HG02973 (cell line): ENCODE data around the gene NFIX.

Experiments used
- ATAC-seq: cut with Tn5 transposase; IDR thresholded peaks from one replicate; pipeline ENCODE4 v1.9.1; 2021; ENCODE audit warnings: moderate library complexity; ENCODE audit not compliant: unreplicated experiment

NFIX gene

DNA sequence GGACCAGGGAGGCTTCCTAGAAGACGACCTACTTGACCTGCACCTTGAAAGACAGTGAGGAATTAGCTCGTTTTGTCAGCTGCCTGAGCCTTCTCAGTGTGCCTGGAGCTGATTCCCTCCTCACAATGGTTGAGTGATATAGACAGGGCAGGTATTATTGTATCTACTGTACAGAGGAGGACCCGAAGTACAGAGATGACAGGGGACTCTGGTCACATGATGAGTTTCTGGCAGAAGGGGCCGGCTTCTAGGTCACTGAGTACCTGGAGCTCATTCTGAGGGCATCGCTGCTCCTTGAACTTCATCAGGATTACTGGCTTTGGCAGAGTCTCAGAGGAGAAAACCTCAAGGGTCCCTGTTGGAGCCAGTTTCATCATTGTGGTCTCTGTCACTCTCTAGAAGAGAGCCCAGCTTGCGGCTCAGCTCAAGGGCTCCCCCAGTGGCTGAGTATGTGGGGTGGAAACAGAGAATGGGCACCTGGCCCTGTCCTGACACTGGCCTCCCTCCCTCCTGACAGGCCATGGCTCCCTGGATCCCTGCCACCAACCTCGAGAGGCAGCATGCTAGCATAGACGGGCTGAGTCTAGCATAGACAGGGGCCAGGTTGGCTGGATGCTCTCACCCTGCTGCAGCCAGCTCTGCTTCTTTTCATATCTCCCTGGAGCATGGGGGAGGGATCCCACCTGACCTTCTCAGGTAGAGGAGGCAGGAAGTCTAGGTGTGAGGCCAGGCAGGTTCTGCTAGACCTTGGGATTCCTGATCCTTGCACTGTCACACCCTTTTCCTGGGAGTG is 38.7 kb downstream of the NFIX start:
- ATAC-seq = no peak

- ATAC-seq = no peak
Observed at GRCh38 chr19:13034636-13035035, 39.4 kb downstream of the NFIX start.

GRCh38 chr19:13035820-13036365 is 40.6 kb downstream of the NFIX start:
- ATAC-seq = no peak

- ATAC-seq = no peak
Observed at GRCh38 chr19:13036366-13036976, 41.2 kb downstream of the NFIX start.

- ATAC-seq = no peak
Observed at GRCh38 chr19:13037161-13037560, 41.9 kb downstream of the NFIX start.

GRCh38 chr19:13037731-13038130 is 42.5 kb downstream of the NFIX start:
- no peak for ATAC-seq

GRCh38 chr19:13038306-13039210 is 43.3 kb downstream of the NFIX start:
- no peak for ATAC-seq

DNA sequence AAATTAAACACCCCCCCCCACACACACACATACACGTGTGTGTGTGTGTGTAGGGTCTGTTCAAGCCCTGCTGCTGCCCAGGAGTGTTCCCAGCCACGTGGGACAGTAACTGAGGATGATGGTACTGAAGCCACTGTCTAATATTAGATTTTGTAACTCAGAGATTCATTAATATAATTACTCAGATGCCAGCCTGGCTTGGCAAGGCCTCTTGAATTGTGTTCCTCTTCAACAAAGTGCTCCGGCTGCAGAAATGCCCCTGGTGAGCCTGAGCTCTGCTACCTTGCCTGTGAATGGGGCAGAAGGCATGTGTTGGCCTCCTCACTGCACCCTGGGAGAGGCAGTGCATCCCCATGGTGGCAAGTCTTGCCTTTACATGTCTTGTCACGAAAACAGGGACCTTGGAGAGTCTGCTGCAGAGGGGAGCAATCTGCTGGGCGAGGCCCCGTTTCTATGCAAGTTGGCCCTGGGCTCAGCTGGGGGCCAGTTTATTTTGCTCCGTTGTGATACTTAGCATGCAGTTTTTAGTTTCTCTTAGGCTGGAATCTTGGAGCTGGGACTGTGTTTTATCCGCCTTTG is 44.0 kb downstream of the NFIX start:
- no peak for ATAC-seq

DNA sequence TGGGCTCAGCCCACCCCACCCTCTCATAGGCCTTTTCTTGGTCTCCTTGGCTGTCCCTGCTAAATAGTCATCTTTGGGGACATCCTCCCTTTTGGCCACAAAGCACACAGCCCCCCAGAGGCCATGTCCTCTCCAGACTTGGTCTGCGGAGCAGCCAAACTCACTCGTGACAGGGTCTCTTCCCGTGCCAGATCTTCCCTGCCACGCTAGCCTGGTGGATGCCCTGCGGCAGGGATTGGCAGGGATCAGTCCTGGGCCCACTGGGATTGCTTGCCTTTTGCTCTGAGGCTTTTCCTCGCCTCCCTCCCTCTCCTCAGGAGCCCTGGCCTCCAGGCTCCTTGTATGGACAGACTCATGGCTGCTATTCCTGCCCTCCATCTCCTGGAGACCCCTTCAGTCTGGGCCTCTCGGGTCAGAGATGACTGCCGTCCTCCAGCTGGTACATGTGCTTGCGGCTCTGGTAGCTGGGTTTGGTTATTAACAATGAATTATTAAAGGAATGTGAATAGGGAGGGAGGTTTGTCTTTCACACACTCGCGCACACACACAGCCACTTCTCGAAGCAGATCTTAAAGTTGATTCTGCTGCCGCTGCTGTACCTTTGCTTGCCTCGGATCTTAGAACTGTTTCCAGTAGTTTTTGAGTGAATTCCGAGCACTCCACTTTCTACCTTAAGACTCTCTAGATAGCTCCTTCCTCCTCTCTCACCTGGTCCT is 45.1 kb downstream of the NFIX start:
- ATAC-seq = no peak

DNA sequence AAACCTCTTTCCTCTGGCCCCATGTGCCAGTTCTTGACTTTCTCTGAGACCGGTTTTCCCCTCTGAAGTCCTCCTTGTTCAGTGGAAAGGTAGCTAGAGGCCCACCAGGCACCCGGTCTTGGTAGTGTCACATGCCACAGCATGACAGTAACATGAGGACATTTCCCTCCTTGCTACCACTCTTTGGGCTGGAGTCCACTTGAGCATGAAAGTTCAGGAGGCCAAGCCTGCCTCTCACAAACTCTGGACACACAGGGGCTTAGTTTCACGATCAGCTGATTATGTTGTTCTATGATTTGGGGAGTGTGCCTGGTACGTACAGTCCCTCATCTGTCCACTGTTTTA is 45.6 kb downstream of the NFIX start:
- no peak for ATAC-seq

GRCh38 chr19:13042443-13043130 is 47.3 kb downstream of the NFIX start:
- no peak for ATAC-seq

DNA sequence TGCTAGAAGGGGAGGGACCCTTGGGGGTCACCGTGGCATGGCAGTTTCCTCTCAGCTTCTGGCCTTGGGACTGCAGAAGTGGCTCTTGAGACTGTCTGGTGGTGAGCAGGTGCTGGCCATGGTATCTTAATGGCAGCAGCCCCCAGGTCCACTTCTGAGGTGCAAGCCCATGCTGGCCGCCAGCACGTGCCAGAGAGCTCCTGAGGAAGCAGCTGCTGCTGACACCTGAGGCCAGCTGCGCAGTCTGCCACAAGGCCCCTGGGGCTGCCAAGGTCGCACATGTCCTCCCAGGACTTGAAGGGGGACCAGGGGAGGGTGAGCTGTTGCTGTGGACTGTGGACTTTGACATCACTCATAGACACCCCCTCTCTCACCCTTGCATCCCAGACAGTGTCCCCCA is 48.0 kb downstream of the NFIX start:
- no peak for ATAC-seq

DNA sequence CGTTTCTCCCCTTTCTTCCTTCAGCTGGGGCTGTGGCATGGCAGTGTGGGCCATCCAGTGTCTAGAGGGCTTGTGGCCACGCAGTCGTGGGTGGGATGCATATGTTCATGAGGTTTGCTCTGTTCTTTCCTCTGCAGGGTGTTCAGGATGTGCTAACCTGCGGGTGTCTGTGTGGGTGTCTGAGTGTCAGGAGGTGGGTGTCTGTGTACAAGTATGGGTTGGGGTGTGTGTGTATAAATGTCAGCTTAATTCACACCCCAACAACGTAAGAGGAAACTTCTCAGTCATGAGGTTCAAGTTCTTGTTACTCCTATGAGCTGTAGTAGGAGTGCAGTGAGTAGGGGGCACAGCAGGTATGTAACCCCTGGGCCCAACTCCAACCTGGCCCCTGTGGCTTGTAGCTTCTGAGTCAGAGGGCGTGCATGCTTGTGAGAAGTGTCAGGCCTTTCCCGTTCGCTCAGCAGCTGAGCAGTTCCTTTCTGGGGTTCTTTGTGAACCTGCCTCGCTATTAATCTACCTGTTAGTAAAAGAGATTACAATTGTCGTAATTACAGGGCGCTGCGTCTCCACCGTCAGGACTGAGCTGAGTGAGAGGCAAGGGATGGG is 49.1 kb downstream of the NFIX start:
- no peak for ATAC-seq

DNA sequence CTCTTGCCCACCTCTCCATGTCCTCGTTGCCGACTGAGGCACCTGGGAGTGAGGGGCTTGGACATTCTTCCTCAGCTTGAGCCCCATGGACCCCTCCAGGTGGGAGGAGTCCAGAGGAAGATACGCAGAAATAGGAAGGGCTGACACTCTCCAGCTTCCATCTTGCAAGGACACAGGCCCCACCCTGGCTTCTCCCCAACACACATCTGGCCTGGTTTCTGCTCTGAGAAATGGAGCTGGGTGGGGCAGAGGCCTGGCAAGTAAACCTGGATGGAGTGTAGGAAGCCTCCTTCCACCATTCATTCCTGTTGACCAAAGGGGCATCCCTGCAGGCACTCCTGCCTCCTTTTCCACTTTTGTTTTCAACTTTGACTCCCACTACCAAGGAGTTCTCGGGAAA is 50.5 kb downstream of the NFIX start:
- no peak for ATAC-seq

DNA sequence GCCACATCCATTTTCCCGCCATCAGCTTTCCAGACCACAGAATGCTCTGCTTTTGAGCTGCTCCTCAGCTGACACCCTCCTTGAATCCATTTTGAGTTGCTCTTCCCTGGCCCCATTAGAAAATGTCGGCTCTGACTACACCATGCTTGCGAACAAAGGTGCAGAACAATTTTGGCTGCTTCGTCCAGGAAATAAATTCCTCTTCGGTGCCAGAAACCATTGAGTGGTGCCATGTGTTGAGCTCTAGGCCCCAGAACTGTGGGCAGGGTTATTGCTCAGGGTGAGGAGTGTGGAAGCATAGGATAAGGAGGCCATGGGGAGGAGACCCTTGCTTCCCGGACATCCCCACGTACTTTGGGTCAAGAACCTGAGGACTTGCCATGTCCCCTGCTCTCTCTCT is 52.1 kb downstream of the NFIX start:
- ATAC-seq = no peak

DNA sequence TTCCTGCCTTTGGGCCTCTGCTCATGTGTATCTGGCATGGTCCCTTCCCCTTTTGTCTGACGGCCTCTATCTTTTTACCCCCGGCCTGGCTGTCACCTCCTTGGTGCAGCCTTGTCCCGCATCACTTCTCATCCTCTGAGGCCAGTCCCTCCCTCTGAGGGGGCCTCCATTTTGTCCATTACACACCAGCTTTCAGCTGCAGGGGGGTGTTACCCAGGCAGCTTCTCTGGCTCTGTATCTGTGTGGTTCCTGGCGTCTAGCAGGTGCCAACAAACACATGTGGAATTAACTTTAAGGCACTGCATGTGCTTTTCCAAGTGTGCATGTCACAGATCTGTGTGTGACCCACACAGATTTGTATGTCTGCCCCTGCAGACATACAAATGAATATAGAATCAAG is 55.0 kb downstream of the NFIX start:
- no peak for ATAC-seq

DNA sequence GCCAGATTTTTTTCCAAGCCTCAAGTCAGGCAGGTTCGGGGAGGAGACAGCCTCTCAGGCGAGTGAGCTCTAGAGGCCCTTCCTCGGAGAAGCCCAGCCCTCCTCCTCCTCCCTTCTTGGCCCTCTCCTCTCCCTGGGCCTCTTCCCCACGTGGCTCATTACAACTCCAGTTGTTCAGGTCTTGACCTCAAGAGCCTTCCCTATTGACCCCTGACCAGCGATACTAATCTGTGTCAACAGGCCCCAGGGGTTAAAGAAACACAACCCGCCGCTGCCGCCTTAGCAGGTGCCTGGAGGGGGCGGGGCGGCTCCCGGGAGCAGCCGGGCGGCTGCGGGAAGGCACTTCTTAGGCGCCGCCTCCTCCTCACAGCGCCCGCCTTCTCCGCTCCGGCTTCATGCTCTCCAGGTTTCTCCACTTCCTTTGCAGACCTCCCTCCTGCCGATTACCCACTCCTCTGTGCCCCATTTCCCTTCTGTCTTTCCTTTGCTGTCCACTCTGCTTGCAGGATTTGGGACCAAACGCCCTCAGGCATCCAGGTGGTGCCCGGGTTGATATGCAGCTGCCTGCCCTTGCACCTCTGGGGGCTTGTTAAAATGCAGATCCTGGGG is 56.4 kb downstream of the NFIX start:
- no peak for ATAC-seq

GRCh38 chr19:13052447-13053175 is 57.3 kb downstream of the NFIX start:
- no peak for ATAC-seq
